ENCODE measurements around the gene RNF150. TPM values are rescaled to one million over a fixed set of nuclear protein-coding genes. Genes with fewer than 3 reads are reported as not detected.

Gene RNF150
- total RNA-seq, 4 donors from 2014 or later: 0.65 to 4.8 (median 1.7) TPM

GRCh38 chr4:140901736-140902336, 231.4 kb downstream of the RNF150 start:
- WGBS, 2 donors: 87 to 94% methylated on average over 1 of the region's 1 CpG
- no peak for DNase-seq (ENCODE audit: low spot score in 2 of 2)
- intact Hi-C loops (cut with DNase I; ENCODE audit: low total_unique reads): no loop called here
- TF ChIP-seq CTCF (IDR thresholded peaks at IDR 0.05) (no peak), POLR2A (IDR thresholded peaks at IDR 0.05) (no peak)
- no peak overlapping the region for H3K4me3 ChIP-seq (ENCODE audit: low read depth, poor library complexity, severe bottlenecking)

- no peak overlapping the region for H3K4me3 ChIP-seq (ENCODE audit: low read depth, poor library complexity, severe bottlenecking)
- no peak for DNase-seq (ENCODE audit: low spot score in 2 of 2)
- intact Hi-C loops (cut with DNase I; ENCODE audit: low total_unique reads): no loop called here
- TF ChIP-seq POLR2A (IDR thresholded peaks at IDR 0.05): no peak
- no peak for TF ChIP-seq CTCF (IDR thresholded peaks at IDR 0.05)
These were observed 239.3 kb downstream of the RNF150 start for GRCh38 chr4:140893939-140894338.

GRCh38 chr4:140888054-140888453, 245.2 kb downstream of the RNF150 start:
- intact Hi-C loops (cut with DNase I; ENCODE audit: low total_unique reads): no loop called here
- 84 to 86% methylated on average over 3 of the region's 3 CpGs for WGBS, 2 donors
- no peak for DNase-seq (ENCODE audit: low spot score in 2 of 2)
- H3K4me3 ChIP-seq (ENCODE audit: low read depth, poor library complexity, severe bottlenecking): no peak overlapping the region
- TF ChIP-seq CTCF (IDR thresholded peaks at IDR 0.05) (no peak), POLR2A (IDR thresholded peaks at IDR 0.05) (no peak)

- WGBS, 2 donors: 84 to 90% methylated on average over 2 of the region's 2 CpGs
- no peak overlapping the region for H3K4me3 ChIP-seq (ENCODE audit: low read depth, poor library complexity, severe bottlenecking)
- intact Hi-C loops (cut with DNase I; ENCODE audit: low total_unique reads): no loop called here
- TF ChIP-seq POLR2A (IDR thresholded peaks at IDR 0.05) (no peak), CTCF (IDR thresholded peaks at IDR 0.05) (no peak)
- no peak for DNase-seq (ENCODE audit: low spot score in 2 of 2)
These were observed 245.8 kb downstream of the RNF150 start for GRCh38 chr4:140887467-140887866.

- no peak overlapping the region for H3K4me3 ChIP-seq (ENCODE audit: low read depth, poor library complexity, severe bottlenecking)
- WGBS, 2 donors: 55 to 61% methylated on average over 4 of the region's 4 CpGs
- TF ChIP-seq CTCF (IDR thresholded peaks at IDR 0.05): no peak
- no peak for TF ChIP-seq POLR2A (IDR thresholded peaks at IDR 0.05)
- DNase-seq (ENCODE audit: low spot score in 2 of 2): peak in 1 of 2 donors; percentile 29
- intact Hi-C loops (cut with DNase I; ENCODE audit: low total_unique reads): no loop called here
These were observed 248.7 kb downstream of the RNF150 start for GRCh38 chr4:140884431-140885058.

GRCh38 chr4:140877781-140878180, 255.5 kb downstream of the RNF150 start:
- TF ChIP-seq CTCF (IDR thresholded peaks at IDR 0.05) (no peak), POLR2A (IDR thresholded peaks at IDR 0.05) (no peak)
- intact Hi-C loops (cut with DNase I; ENCODE audit: low total_unique reads): no loop called here
- no peak for DNase-seq (ENCODE audit: low spot score in 2 of 2)
- no peak overlapping the region for H3K4me3 ChIP-seq (ENCODE audit: low read depth, poor library complexity, severe bottlenecking)
